ENCODE results near the gene ARMC12. TPM values are rescaled to one million over a fixed set of nuclear protein-coding genes. Genes with fewer than 3 reads are reported as not detected.
"Not testable (repeated sequence)": the region's sequence is repeated elsewhere in the genome, so short reads cannot be mapped to it uniquely, and the experiment has no call there.

Gene ARMC12
- total RNA-seq, 2 experiments from 2014 or later, result 1.9 to 2.8 TPM

GRCh38 chr6:35733633-35734032 lies 3.2 kb upstream of the ARMC12 start:
- H3K27ac Mint-ChIP-seq, result peak overlapping the region; percentile 87
- ATAC-seq (ENCODE audit: poor library complexity) (no peak), DNase-seq (no peak)
- ChIA-PET CTCF (interaction anchor here (1.1 to 5.4 kb wide), 3 partner anchors 50 to 150 kb away, joined by 3 to 60 read pairs (median 19); no protein-coding TSS in a partner anchor), POLR2A (interaction anchor here (1.4 to 8.0 kb wide), 3 partner anchors 46 to 133 kb away, joined by 7 to 96 read pairs (median 69); partner anchors contain the start of gene FKBP5)
- no peak overlapping the region for H3K4me3 ChIP-seq (ENCODE audit: low read length)
- TF ChIP-seq, protein P1, sequence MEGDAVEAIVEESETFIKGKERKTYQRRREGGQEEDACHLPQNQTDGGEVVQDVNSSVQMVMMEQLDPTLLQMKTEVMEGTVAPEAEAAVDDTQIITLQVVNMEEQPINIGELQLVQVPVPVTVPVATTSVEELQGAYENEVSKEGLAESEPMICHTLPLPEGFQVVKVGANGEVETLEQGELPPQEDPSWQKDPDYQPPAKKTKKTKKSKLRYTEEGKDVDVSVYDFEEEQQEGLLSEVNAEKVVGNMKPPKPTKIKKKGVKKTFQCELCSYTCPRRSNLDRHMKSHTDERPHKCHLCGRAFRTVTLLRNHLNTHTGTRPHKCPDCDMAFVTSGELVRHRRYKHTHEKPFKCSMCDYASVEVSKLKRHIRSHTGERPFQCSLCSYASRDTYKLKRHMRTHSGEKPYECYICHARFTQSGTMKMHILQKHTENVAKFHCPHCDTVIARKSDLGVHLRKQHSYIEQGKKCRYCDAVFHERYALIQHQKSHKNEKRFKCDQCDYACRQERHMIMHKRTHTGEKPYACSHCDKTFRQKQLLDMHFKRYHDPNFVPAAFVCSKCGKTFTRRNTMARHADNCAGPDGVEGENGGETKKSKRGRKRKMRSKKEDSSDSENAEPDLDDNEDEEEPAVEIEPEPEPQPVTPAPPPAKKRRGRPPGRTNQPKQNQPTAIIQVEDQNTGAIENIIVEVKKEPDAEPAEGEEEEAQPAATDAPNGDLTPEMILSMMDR (IDR thresholded peaks at IDR 0.05), result no peak
- H3K4me3 Mint-ChIP-seq, result peak overlapping the region; percentile 58
- peaks cover 92% of the 10 kb centered on the region for H3K4me1 ChIP-seq (ENCODE audit: insufficient read depth, low read length)
- peaks cover 86% of the 10 kb centered on the region for H3K4me1 Mint-ChIP-seq (ENCODE audit: low read depth)
- intact Hi-C loops (cut with DNase I, micrococcal nuclease), result loop anchor here in 1 of 2 experiments (5.0 kb wide), 1 partner anchor 131 kb away; no protein-coding TSS in a partner anchor
- no peaks in the 10 kb centered on the region for H3K27me3 ChIP-seq (ENCODE audit: control insufficient read depth in 1 of 2, insufficient read depth in 2 of 2, low read length in 2 of 2)
- H3K27me3 Mint-ChIP-seq, result no peaks in the 10 kb centered on the region
- no peaks in the 10 kb centered on the region for H3K36me3 ChIP-seq (ENCODE audit: insufficient read depth, low read length)
- H3K9me3 ChIP-seq (ENCODE audit: control insufficient read depth in 1 of 2, insufficient read depth in 1 of 2, low read length in 2 of 2), result no peaks in the 10 kb centered on the region
- no peaks in the 10 kb centered on the region for H3K9me3 Mint-ChIP-seq
- H3K36me3 Mint-ChIP-seq (ENCODE audit: low read depth), result no peaks in the 10 kb centered on the region
- no peak overlapping the region for H3K27ac ChIP-seq (ENCODE audit: low read depth in 1 of 2, low read length in 2 of 2)

- not testable (repeated sequence) for H3K9me3 Mint-ChIP-seq; DNase-seq; H3K27ac ChIP-seq (ENCODE audit: low read depth in 1 of 2, low read length in 2 of 2); H3K4me3 ChIP-seq (ENCODE audit: low read length); H3K36me3 Mint-ChIP-seq (ENCODE audit: low read depth); H3K4me3 Mint-ChIP-seq; H3K36me3 ChIP-seq (ENCODE audit: insufficient read depth, low read length); H3K27me3 ChIP-seq (ENCODE audit: control insufficient read depth in 1 of 2, insufficient read depth in 2 of 2, low read length in 2 of 2); H3K27me3 Mint-ChIP-seq; H3K9me3 ChIP-seq (ENCODE audit: control insufficient read depth in 1 of 2, insufficient read depth in 1 of 2, low read length in 2 of 2); ATAC-seq (ENCODE audit: poor library complexity)
- Mint-ChIP-seq H3K27ac (peak overlapping the region; percentile 87), H3K4me1 (ENCODE audit: low read depth) (peaks cover 79% of the 10 kb centered on the region)
- ChIA-PET POLR2A (interaction anchor here (1.4 to 8.0 kb wide), 3 partner anchors 46 to 133 kb away, joined by 7 to 96 read pairs (median 69); partner anchors contain the start of gene FKBP5), CTCF (interaction anchor here (1.1 to 5.4 kb wide), 2 partner anchors 50 to 151 kb away, joined by 3 to 60 read pairs; no protein-coding TSS in a partner anchor)
- peaks cover 85% of the 10 kb centered on the region for H3K4me1 ChIP-seq (ENCODE audit: insufficient read depth, low read length)
- intact Hi-C loops (cut with DNase I, micrococcal nuclease), result loop anchor here in 1 of 2 experiments (5.0 kb wide), 1 partner anchor 132 kb away; no protein-coding TSS in a partner anchor
Observed at GRCh38 chr6:35734319-35734718, 2.5 kb upstream of the ARMC12 start.

GRCh38 chr6:35735452-35735851 lies 1.4 kb upstream of the ARMC12 start:
- intact Hi-C loops (cut with DNase I, micrococcal nuclease), result loop anchor here (5.0 kb wide), 3 partner anchors 263 to 393 kb away; partner anchors contain the start of genes FANCE (in 1 of the 2) and PPARD (in 1 of the 2)
- Histone ChIP-seq H3K27me3 (ENCODE audit: control insufficient read depth in 1 of 2, insufficient read depth in 2 of 2, low read length in 2 of 2) (no peaks in the 10 kb centered on the region), H3K27ac (ENCODE audit: low read depth in 1 of 2, low read length in 2 of 2) (no peak overlapping the region), H3K9me3 (ENCODE audit: control insufficient read depth in 1 of 2, insufficient read depth in 1 of 2, low read length in 2 of 2) (no peaks in the 10 kb centered on the region), H3K36me3 (ENCODE audit: insufficient read depth, low read length) (no peaks in the 10 kb centered on the region), H3K4me1 (ENCODE audit: insufficient read depth, low read length) (peaks cover 73% of the 10 kb centered on the region), H3K4me3 (ENCODE audit: low read length) (no peak overlapping the region)
- H3K27ac Mint-ChIP-seq, result peak overlapping the region; percentile 86
- H3K4me1 Mint-ChIP-seq (ENCODE audit: low read depth), result peaks cover 68% of the 10 kb centered on the region
- POLR2A ChIA-PET, result interaction anchor here (1.0 to 3.4 kb wide), 7 partner anchors 8 to 151 kb away, joined by 3 to 23 read pairs (median 13); no protein-coding TSS in a partner anchor
- no peaks in the 10 kb centered on the region for H3K36me3 Mint-ChIP-seq (ENCODE audit: low read depth)
- CTCF ChIA-PET, result interaction anchor here (0.7 to 5.4 kb wide), 15 partner anchors 9 to 212 kb away, joined by 3 to 60 read pairs (median 10); no protein-coding TSS in a partner anchor
- no peak overlapping the region for H3K4me3 Mint-ChIP-seq
- no peaks in the 10 kb centered on the region for H3K27me3 Mint-ChIP-seq
- DNase-seq, result peak in 1 of 14 experiments; percentile 33
- H3K9me3 Mint-ChIP-seq, result no peaks in the 10 kb centered on the region
- ATAC-seq (ENCODE audit: poor library complexity), result no peak
- TF ChIP-seq, protein P1 (IDR thresholded peaks at IDR 0.05), result no peak

All from CD4-positive, alpha-beta T cell (primary cell).